Measurements from ENCODE around the gene ZNF579. TPM values are rescaled to one million over a fixed set of nuclear protein-coding genes. Genes with fewer than 3 reads are reported as not detected.

ZNF579 gene
- total and polyA plus RNA-seq, 2 of the 8 experiments (the other 6 are each of a cell fraction or from before 2014, with no cell fraction given): 10.0 to 18.9 TPM

- Histone ChIP-seq H3K27ac (ENCODE audit: low read depth, low read length) (no peak overlapping the region), H4K5ac (ENCODE audit: insufficient read length, low read depth, low read length) (no peak overlapping the region), H3K27me3 (replicated peaks in 1 of 4; ENCODE audit: control insufficient read depth in 3 of 4, extremely low read depth in 1 of 4, insufficient read depth in 3 of 4, low read length in 3 of 4) (no peaks in the 10 kb centered on the region; a peak in 1 of 7 replicates), H4K91ac (replicated peaks; ENCODE audit: insufficient read length, low read length) (no peak overlapping the region), H4K20me1 (replicated peaks in 1 of 2; ENCODE audit: control insufficient read depth in 1 of 2, insufficient read depth in 2 of 2, low read length in 2 of 2) (peaks cover 0 to 4% of the 10 kb centered on the region in 2 experiments), H2AFZ (ENCODE audit: low read length) (peak overlapping the region; percentile 5; the same call in 1 of the 2 replicates), H3K4ac (replicated peaks; ENCODE audit: insufficient read length, low read depth, low read length) (no peak overlapping the region), H3K9ac (replicated peaks in 1 of 4; ENCODE audit: extremely low read depth in 1 of 4, low read depth in 3 of 4, low read length in 3 of 4) (no peak overlapping the region), H3K23ac (ENCODE audit: insufficient read length) (no peak overlapping the region), H2BK15ac (ENCODE audit: low read length) (no peak overlapping the region), H2BK5ac (ENCODE audit: low read depth, low read length) (no peak overlapping the region), H3K9me3 (ENCODE audit: insufficient read depth in 2 of 2, low read depth in 1 of 2, low read length in 1 of 2) (no peaks in the 10 kb centered on the region), H3K4me1 (replicated peaks in 1 of 4; ENCODE audit: control insufficient read depth in 3 of 4, insufficient read depth in 4 of 4, low read length in 3 of 4) (no peaks in the 10 kb centered on the region), H3K36me3 (ENCODE audit: control insufficient read depth in 2 of 4, insufficient read depth in 4 of 4, low read length in 3 of 4) (no peaks in the 10 kb centered on the region), H3K56ac (replicated peaks; ENCODE audit: insufficient read length, low read depth, low read length) (no peak overlapping the region), H2BK120ac (replicated peaks; ENCODE audit: low read depth, low read length) (no peak overlapping the region), H2BK12ac (ENCODE audit: low read depth, low read length) (no peak overlapping the region), H4K8ac (ENCODE audit: extremely low read depth, insufficient read depth, low read length) (no peak overlapping the region), H2AK5ac (ENCODE audit: low read depth, low read length) (no peak overlapping the region), H3K4me3 (ENCODE audit: extremely low read depth in 1 of 4, insufficient read depth in 2 of 4, low read depth in 3 of 4, low read length in 4 of 4) (no peak overlapping the region), H3K18ac (ENCODE audit: extremely low read depth, low read length) (no peak overlapping the region), H3K14ac (ENCODE audit: insufficient read length) (no peak overlapping the region), H3K4me2 (ENCODE audit: insufficient read depth in 1 of 2, low read depth in 2 of 2, low read length in 2 of 2) (no peak overlapping the region), H2BK20ac (ENCODE audit: low read length) (no peak overlapping the region), H3K79me1 (ENCODE audit: low read depth, low read length) (no peaks in the 10 kb centered on the region), H3K79me2 (ENCODE audit: control insufficient read depth in 1 of 2, insufficient read depth in 2 of 2, low read length in 2 of 2) (no peaks in the 10 kb centered on the region), H3K23me2 (ENCODE audit: low read depth, low read length) (peaks cover 7% of the 10 kb centered on the region; the same call in 1 of the 2 replicates)
- 88% methylated on average over 8 of the region's 12 CpGs; no CpG with 5 or more reads in 1 of the 2 experiments for WGBS, 2 experiments (ENCODE audit: extremely low coverage in 1 of 2, insufficient coverage in 1 of 2, insufficient read length in 1 of 2, insufficient replicate concordance in 2 of 2, low coverage in 1 of 2, low lambda C conversion rate in 2 of 2, missing lambda C conversion rate in 1 of 2)
- DNase-seq (ENCODE audit: low read depth in 1 of 2, low spot score in 2 of 2) (no peak), FAIRE-seq (no peak)
- ChIA-PET POLR2A (ENCODE audit: partially characterized antibody) (no interaction called here), CTCF (ENCODE audit: partially characterized antibody) (no interaction called here)
- TF ChIP-seq MAFK (IDR thresholded peaks at IDR 0.05; ENCODE audit: low read depth, low read length) (no peak), RAD21 (IDR thresholded peaks at IDR 0.05 in 1 of 2, conservative IDR thresholded peaks at IDR 0.05 in 1 of 2; ENCODE audit: low read depth in 2 of 2, low read length in 2 of 2) (no peak)
These were observed 17.4 kb downstream of the ZNF579 start for GRCh38 chr19:55563261-55563690.

Data from H1 (cell line).